Measurements from ENCODE around the gene CLPSL2. TPM values are rescaled to one million over a fixed set of nuclear protein-coding genes. Genes with fewer than 3 reads are reported as not detected.
"Not testable (repeated sequence)": the region's sequence is repeated elsewhere in the genome, so short reads cannot be mapped to it uniquely, and the experiment has no call there.

The CLPSL2 gene
- polyA plus RNA-seq (2014; cell fraction: cytosol; rRNA removed), result not detected in 2 replicates
- not detected in 2 replicates for polyA plus RNA-seq (2014; cell fraction: nucleus; rRNA removed)

GRCh38 chr6:35776364-35777215 is at the start of gene CLPSL2:
CLPSL2 (plus strand) TSS chr6:35776598; CDS start chr6:35776619, 21 bp downstream.
- peak; percentile 39 for DNase-seq (ENCODE audit: low spot score)

- DNase-seq (ENCODE audit: low spot score), result peak; percentile 92
These were observed 49.0 kb upstream of the CLPSL2 start for GRCh38 chr6:35727231-35727934.

GRCh38 chr6:35727935-35728682 is 48.3 kb upstream of the CLPSL2 start:
- DNase-seq (ENCODE audit: low spot score), result peak; percentile 72

GRCh38 chr6:35728683-35729678 is 47.4 kb upstream of the CLPSL2 start:
- no peak for DNase-seq (ENCODE audit: low spot score)

GRCh38 chr6:35729722-35730121 is 46.7 kb upstream of the CLPSL2 start:
- no peak for DNase-seq (ENCODE audit: low spot score)

- DNase-seq (ENCODE audit: low spot score), result no peak
These were observed 45.5 kb upstream of the CLPSL2 start for GRCh38 chr6:35730745-35731413.

GRCh38 chr6:35731414-35731735 is 45.0 kb upstream of the CLPSL2 start:
- peak; percentile 95 for DNase-seq (ENCODE audit: low spot score)

GRCh38 chr6:35731736-35732532 is 44.5 kb upstream of the CLPSL2 start:
- DNase-seq (ENCODE audit: low spot score), result peak; percentile 90

- no peak for DNase-seq (ENCODE audit: low spot score)
These were observed 42.8 kb upstream of the CLPSL2 start for GRCh38 chr6:35733633-35734032.

- not testable (repeated sequence) for DNase-seq (ENCODE audit: low spot score)
These were observed 42.1 kb upstream of the CLPSL2 start for GRCh38 chr6:35734319-35734718.

GRCh38 chr6:35735452-35735851 is 40.9 kb upstream of the CLPSL2 start:
- no peak for DNase-seq (ENCODE audit: low spot score)

GRCh38 chr6:35736253-35736894 is 40.0 kb upstream of the CLPSL2 start:
- DNase-seq (ENCODE audit: low spot score), result peak; percentile 78

- DNase-seq (ENCODE audit: low spot score), result no peak
These were observed 39.4 kb upstream of the CLPSL2 start, which contains the start of gene ARMC12 for GRCh38 chr6:35736982-35737412. ARMC12 (plus strand) TSS chr6:35737032; CDS start chr6:35737109, 77 bp downstream.

GRCh38 chr6:35737413-35738211 is 38.8 kb upstream of the CLPSL2 start:
- peak; percentile 87 for DNase-seq (ENCODE audit: low spot score)

- DNase-seq (ENCODE audit: low spot score), result no peak
These were observed 36.5 kb upstream of the CLPSL2 start for GRCh38 chr6:35739645-35740524.

- DNase-seq (ENCODE audit: low spot score), result no peak
These were observed 33.6 kb upstream of the CLPSL2 start for GRCh38 chr6:35742842-35743241.

GRCh38 chr6:35745509-35745908 is 30.9 kb upstream of the CLPSL2 start:
- DNase-seq (ENCODE audit: low spot score), result no peak
